GM21723 (cell line): ENCODE measurements around the gene LDLRAD3.

ENCODE experiments used
- ATAC-seq: cut with Tn5 transposase; IDR thresholded peaks from one replicate; pipeline ENCODE4 v1.9.1; 2021; ENCODE audit warnings: mild to moderate bottlenecking, moderate library complexity; ENCODE audit not compliant: unreplicated experiment

LDLRAD3 gene

GRCh38 chr11:36094164-36094563 lies 150.3 kb downstream of the LDLRAD3 start:
- no peak for ATAC-seq

GRCh38 chr11:36095716-36096115 lies 151.9 kb downstream of the LDLRAD3 start:
- ATAC-seq, result no peak

DNA sequence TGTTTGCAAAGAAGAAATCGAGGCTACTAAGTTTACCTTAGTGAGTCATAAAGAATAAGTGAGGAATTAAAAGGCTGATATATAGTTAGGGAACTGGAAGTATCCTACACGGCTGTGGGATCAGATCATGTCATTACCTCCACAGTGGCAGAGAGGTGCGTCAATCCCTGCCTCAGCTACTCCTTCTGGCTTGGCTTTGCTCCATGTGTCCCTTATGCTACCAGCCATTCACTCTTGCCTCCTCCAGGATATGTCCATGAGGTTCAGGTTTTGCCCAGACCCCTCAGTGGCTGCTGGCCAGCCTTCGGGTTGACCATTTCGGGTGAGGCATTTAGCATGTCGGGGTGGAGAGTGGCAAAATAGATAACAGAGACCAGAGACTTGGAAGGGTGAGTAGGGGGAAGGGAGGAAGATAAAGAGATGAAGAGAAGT lies 153.4 kb downstream of the LDLRAD3 start:
- ATAC-seq, result no peak

- ATAC-seq, result no peak
Measured at GRCh38 chr11:36098087-36098486, 154.2 kb downstream of the LDLRAD3 start.

DNA sequence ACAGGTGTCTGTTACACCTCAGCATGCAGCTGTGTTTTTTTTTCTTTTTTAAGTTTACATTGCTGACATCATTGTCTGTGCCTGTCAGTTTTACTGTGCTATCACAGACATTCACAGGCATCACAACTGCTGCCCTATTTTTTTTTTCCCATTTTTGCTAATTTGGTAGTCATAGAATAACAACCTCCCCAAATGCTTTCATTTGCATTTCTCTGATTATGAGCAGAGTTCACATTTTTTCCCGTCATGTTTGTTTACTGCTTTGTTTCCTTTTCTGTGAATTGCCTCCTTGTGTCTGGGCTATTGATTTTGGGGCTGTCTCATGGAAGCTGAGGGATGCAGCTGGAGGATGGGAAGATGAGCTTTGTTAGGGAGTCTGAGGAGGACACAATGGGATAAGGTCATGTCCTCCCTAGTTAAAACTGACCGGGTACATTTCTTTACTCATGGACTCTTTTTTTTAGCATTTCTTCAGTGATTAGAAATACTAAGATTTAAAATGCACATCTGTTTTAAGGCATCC lies 155.1 kb downstream of the LDLRAD3 start:
- no peak for ATAC-seq

- ATAC-seq, result no peak
Measured at GRCh38 chr11:36101466-36101865, 157.6 kb downstream of the LDLRAD3 start.

- ATAC-seq, result no peak
Measured at GRCh38 chr11:36102868-36103267, 159.0 kb downstream of the LDLRAD3 start.

GRCh38 chr11:36103933-36104530 lies 160.2 kb downstream of the LDLRAD3 start:
- ATAC-seq, result no peak

DNA sequence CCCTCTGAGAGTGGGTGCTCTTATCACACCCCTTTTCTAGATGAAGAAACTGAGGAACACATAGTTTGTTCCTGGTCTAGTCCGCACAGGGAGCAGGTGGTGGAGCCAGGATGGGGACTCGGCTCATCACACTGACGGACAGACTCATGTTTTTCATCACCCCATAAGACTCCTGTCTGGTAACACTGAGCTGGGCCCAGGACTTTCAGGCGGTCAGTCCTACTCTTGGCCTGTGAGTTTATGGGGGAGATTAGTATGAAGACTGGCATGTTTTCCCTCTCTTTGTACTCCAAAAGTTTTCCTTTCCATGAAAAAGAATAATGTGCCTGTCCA lies 160.8 kb downstream of the LDLRAD3 start:
- ATAC-seq, result no peak

DNA sequence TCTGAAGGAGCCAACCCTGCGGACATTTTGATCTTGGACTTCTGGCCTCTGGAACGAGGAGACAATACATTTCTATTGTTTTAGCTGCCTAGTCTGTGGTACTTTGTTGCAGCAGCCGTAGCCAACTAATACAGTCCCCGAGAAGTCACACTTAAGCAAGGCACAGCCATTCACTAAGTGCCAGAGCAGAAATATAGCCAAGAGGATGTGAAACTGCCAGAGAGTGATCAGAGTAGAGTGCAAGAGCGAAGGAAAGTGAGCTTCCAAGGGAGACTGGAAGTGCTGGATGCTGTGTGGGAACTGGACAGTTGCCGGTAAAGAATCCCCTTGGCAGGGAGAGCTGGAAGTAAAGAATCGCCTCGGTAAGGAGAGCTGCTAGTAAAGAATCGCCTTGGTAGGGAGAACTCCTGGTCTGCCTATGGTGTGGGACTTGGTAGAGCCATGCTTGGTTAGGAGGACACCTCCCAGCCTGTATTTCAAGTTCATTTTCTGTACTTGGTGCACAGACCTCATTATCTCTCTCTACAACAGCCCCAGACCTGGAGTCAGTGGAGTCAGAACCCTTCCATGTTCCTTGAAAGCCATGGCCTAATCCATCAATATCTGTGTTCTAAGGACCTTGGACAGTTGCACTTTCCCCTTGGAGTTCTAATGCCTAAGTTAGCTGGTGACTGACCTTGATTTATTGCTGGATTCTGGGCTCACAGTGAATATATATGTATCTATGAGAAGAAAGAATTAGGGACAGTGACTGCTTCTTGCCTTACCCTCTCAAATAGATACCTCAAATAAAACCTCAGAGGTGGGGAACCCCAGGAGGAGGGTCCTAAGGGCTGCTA lies 162.1 kb downstream of the LDLRAD3 start:
- no peak for ATAC-seq

GRCh38 chr11:36107547-36107946 lies 163.7 kb downstream of the LDLRAD3 start:
- no peak for ATAC-seq

- no peak for ATAC-seq
Measured at GRCh38 chr11:36108881-36109589, 165.2 kb downstream of the LDLRAD3 start.

- no peak for ATAC-seq
Measured at GRCh38 chr11:36109590-36109849, 165.7 kb downstream of the LDLRAD3 start.

GRCh38 chr11:36109850-36110606 lies 166.2 kb downstream of the LDLRAD3 start:
- ATAC-seq, result no peak

GRCh38 chr11:36110668-36111410 lies 167.0 kb downstream of the LDLRAD3 start:
- no peak for ATAC-seq

- ATAC-seq, result no peak
Measured at GRCh38 chr11:36114095-36114494, 170.2 kb downstream of the LDLRAD3 start.

GRCh38 chr11:36115378-36115801 lies 171.5 kb downstream of the LDLRAD3 start:
- ATAC-seq, result no peak

DNA sequence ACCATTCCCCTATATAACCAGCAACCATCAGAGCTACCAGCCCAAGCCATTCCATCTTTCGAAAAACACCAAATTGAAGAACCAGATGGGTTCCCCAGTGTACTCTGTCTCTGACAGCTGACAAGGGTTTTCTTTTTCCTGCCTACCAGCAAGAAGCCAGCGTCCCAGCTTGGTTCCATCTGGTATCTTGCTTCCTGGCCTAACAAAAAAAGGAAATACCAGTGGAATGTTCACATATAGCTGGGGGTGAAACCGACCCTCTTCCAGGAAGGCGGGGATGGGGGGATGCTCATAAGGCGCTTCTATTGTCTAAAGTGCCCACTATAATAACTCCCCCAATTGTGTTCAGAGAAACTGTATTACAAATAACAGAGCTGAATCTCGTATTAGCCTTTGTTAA lies 172.3 kb downstream of the LDLRAD3 start:
- no peak for ATAC-seq

DNA sequence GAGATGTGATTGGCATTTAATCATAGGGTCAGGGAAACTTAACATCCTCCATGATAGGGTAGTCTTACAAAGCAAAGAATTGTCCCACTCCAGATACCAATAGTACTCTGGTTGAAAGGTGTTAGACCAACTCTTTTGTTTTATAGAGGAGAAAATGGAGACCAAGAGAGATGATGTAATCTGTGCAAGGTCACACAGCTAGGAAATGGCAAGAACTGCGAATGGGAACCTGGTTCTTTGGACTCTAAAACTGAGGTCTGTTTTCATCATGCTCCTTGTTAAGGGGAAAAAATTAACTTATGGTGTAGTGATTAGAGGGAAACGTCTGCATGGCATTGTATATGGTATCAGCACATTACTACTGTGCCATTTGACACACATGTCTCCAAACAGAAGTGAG lies 174.2 kb downstream of the LDLRAD3 start:
- no peak for ATAC-seq

- ATAC-seq, result no peak
Measured at GRCh38 chr11:36119300-36119699, 175.4 kb downstream of the LDLRAD3 start.

- no peak for ATAC-seq
Measured at GRCh38 chr11:36121054-36121453, 177.2 kb downstream of the LDLRAD3 start.
